Activated T-cell treated with anti-CD3 and anti-CD28 coated beads, Interleukin-2, amount 50 U/mL, for 48 hours (primary cell): ENCODE results near the gene SLC50A1.
A peak's percentile ranks its signal among the peaks of the same experiment; 100 is the strongest.
"Not testable (repeated sequence)": the region's sequence is repeated elsewhere in the genome, so short reads cannot be mapped to it uniquely, and the experiment has no call there.

Experiments used
- DNase-seq, 2 experiments: peaks; one replicate each; pipeline ENCODE4 v3.0.0-alpha.2; 2020

Gene SLC50A1

DNA sequence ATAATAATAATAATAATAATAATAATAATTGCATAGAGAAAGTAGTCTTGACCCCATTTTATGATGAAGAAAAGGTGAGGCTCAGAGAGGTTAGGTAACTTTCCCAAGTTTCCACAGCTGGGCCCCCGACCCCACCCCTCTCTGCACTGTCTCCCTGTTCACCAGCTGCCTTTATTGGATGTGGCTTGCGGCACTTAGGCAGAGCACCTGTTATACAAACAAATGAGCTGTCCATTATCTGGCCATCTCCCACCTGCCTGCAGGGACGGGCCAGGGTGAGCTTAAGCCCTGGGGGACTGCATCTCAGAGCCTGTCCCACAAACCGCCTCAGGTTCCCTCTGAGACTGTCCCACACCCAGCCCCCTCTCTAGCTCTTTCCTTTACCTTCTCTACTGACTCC is 18.0 kb upstream of the SLC50A1 start:
- DNase-seq, result no peak

DNA sequence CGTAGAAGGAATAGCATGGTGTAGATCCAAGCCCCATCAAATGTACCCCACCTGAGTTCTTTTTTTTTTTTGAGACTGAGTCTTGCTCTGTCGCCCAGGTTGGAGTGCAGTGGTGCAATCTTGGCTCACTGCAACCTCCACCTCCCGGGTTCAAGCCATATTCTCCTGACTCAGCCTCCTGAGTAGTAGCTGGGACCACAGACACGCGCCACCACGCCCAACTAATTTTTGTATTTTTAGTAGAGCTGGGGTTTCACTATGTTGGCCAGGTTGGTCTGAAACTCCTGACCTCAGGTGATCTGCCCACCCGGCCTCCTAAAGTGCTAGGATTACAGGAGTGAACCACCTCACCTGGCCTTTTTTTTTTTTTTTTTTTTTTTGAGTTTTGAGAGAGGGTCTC is 17.6 kb upstream of the SLC50A1 start:
- not testable (repeated sequence) for DNase-seq

DNA sequence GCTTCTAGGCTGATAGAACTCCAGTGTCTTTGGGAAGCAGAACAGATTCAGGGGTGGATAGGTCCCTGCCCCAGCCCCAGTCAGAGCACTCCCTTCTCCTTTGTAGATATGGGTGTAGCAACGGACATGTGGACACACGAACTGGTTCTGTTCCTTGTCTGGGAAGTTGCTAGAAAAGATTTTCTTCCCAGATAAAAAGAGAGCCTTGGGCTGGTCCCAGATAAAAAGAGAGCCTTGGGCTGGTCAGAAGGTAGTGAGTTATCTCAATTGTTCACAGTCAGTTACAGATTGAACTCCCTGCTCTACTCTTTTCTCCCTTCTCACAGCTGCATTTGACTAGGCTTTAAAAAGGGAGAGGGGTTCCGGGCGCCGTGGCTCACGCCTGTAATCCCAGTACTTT is 15.4 kb upstream of the SLC50A1 start:
- no peak for DNase-seq

DNA sequence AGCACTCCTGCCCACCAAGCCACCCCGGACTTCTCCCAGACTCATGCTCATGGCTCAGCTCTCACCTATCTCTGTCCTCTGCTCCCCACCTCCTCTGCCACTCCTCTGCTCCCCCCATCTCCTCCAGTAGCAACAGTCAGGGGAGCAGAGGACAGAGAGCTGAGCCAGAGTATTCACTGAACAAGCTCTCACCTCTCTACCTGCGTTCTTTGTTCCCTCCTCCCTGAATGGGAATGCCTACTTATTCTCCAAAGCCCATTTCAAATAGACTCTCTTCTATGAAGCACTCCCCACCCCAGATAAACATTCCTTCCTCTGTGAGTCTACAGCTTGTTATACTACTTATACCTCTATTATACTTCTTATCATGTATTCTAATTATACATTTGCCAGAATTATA is 14.4 kb upstream of the SLC50A1 start:
- DNase-seq, result no peak

DNA sequence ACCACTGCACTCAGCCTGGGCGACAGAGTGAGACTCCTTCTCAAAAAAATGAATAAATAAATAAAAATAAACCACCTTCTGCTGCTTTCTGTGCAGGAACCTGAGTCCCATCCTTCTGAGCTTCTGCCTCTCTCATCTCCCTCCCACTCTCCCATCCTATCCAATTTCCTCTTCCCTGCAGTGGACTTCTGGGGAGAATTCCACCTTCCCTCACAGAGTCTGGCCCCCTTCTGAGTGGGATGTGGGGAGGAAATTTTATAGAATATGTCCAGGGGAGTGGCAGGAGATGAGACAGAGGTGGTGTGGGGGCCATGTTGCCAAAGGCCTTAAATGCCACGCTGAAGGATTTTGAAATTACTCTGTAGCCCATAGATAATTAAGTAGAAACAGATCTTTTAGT is 13.3 kb upstream of the SLC50A1 start:
- no peak for DNase-seq

DNA sequence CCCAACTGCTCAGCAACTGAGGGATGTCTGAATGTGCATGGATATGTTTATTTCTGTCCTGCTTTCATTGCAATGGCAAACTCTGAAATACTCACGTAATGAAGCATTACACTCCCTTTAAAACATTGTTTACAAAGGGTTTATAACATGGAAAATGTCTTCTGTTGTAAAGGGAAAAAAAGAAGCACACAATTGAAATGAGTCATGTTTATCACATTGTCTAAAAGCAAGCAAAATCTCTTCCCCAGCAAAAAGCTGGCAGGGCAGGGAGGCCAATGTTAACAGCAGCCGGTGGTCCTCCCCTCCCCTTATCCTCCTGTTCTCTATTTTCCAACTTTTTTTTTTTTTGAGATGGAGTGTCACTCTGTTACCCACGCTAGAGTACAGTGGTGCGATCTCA is 11.9 kb upstream of the SLC50A1 start:
- no peak for DNase-seq

DNA sequence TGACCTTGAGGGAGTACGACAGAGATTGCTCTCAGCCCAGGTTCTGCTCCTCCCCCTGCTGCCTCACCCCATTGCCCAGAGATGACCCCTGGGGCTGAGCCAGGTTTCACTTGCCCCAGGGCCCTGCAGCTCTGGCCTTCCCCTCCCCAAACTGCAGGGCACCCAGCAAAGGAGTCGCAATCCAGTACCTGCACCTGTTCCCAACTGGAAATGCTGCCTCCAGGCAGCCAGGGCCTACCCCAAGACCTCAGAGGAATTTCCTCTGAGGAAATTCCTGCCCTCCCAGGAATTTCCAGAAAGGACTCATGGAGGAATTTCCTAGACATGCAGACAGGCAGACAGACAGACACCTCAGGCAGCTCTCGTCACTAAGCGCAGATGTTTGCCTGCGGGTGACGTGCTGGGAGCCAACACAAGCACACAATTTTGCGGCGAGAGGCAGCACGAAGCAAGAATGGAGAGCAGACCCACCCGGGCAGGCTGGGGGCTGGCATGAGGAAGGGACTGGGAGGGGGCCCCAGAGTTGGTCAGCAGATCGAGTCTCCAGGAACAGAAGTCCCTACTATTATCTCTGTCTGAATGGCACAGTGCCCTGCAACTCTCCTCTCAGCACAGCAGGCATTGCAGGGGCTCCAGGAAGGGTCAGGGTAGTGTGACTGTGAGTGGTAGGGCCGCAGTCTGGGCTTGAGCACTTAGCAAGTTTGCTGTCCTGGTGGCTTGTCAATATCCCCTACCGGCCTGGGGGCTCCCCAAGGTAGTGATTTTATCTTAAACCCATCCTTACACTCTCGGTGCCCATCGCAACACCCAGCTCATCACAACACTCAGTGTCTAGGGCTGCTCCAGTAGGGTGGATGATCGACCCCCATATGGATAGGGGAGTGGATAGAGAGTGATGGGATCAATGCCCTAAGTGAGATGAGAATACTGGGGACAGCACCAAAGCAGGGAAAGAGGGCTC is 10.9 kb upstream of the SLC50A1 start:
- no peak for DNase-seq

DNA sequence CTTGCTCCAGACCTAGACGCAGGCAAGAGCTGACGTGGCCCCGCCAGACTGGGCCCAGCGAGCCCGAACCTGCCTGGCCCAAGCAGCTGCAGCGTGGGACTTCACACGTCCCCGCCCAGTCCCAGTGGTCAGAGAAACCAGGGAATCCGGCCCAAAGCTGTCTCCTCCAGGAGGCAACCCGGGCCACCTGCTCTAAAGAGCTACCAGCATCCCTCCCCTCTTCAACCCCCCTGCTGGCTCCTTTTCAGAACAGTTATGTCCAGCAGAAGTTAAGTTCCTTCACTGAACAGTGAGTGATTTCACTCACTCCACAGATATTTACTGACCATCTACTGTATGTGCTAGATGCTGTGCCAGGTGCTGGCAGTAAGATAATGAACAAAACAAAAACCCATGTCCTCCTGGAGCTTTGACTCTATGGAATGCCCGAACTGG is 10.1 kb upstream of the SLC50A1 start:
- DNase-seq, result no peak

DNA sequence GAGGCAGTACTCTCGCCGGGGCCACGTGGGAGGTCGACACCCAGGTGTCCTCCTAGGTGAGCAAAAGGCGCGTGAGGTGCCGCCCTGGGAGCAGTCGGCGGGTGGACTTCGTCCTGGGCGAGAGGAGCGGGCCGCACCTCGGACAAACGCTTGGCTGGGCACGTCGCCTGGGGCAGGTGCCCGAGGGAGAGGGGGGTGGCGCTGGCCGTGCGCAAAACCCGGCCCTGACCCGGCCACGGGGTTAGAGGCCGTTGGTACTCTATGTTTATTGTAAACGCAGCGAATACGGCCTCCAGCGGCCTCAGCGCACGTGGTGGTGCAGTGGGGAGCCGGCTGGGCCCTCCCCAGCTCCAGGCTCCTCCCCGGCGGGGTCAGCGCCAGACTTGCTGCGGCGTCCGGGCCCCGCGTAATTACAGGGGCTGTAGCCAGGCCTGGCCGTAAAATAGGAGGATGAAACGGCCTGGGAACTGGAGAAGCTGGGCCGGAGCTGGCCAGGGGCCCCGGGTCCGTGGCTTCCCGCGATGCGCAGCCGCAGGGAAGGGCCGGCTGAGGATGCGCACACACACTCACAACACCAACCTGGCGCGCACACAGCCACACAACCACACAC is 9.6 kb upstream of the SLC50A1 start:
- DNase-seq, result no peak

DNA sequence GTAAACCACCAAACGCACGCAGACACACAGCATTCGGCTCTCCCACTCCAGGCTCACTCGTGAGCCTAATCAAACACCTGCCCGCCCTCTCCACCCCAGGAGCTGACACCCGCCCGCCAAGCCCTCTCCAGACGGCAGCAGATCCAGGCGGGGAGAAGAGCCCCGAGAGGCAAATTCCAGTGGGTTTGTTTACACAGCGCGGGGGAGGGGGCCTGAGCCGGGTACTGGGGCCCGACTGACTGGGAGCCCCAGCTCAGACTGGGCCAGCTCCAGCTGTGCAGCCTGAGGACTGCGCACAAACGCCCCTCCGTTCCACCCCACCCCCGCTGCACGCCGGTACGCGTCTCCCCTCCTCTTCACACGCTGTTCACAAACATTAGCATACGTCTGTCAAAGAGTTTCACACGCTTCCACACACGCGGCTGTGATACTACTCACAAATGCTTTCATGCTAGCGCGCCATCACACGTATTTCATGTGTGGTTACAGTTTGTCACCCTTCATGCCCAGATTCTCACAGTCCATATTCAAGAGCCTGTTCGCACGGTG is 9.0 kb upstream of the SLC50A1 start:
- peak in 1 of 2 experiments; percentile 46 for DNase-seq

DNA sequence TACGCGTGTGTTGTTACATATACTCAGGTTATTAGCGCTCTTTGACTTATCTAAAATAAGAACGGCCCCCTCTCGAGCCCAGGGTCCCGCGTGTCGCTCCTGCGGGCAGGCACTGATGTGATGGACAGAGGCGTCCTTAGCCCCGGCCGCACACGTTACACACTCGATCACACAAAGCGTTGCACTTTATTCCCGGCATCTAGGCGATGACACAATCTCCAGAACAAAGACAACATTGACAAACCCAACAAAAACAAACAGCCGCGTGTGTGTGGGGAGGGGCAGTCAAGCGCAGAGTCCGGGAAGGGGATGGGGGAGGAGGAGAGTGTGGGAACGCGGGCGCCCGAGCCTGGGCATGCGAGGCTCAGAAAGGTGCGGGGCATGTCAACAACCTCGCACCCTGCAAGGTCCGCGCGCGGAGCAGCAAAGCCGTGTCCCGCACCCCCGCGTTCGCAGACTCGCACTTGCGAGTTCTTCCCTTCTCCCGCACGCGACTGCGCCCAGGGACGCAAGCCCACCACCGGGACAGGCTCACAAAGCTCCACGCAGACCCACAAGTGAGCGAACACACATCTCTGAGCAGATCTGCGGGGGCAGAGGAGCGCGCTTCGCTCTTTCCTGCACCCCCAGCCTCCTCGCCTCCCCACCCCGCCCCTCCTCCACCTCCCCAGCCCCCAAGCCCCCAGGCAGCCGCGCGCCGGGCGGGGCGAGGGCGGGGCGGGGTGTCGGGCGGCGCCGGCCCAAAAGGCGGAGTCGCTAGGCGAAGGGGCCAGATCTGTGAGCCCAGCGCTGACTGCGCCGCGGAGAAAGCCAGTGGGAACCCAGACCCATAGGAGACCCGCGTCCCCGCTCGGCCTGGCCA is 8.3 kb upstream of the SLC50A1 start, which contains the start of gene EFNA1:
Gene EFNA1 (plus strand): TSS at position 772 of the 862 bp plus-strand sequence. CDS start 102 bp downstream, outside the sequence.
- DNase-seq, result peak; percentile 57 to 64

DNA sequence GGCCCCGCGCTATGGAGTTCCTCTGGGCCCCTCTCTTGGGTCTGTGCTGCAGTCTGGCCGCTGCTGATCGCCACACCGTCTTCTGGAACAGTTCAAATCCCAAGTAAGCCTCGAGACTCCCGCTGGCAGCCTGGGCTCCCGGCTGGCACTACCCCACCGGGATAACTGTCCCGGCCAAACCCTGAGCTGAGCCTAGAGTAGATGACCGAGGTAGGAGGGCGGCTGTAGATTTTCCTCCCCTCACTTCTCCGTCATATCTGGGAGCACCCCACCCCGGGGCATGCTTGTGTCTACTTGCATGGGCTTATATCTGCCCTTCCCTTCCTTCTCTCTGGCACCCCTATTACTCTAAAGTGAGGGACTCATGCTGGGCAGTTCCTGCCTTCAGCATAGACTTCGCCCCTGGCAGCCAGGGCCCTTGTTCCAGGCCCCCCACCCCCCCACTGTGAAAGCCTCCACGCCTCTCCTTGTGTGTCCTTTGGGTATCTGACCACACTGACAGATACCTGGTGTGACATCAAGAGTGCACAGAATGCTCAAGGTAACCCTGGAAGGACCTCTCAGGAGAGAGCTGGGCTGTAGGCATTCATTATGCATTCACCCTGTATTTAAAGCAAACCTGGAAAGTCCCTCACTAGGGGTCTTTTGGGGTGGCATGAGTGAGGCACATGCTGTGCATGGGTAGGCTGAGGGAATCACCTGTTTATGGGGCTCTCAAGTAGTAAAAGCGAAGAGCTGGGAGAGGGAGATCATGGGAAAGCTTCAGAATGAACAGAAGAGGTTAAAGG is 7.5 kb upstream of the SLC50A1 start:
- peak in 1 of 2 experiments; percentile 31 for DNase-seq

DNA sequence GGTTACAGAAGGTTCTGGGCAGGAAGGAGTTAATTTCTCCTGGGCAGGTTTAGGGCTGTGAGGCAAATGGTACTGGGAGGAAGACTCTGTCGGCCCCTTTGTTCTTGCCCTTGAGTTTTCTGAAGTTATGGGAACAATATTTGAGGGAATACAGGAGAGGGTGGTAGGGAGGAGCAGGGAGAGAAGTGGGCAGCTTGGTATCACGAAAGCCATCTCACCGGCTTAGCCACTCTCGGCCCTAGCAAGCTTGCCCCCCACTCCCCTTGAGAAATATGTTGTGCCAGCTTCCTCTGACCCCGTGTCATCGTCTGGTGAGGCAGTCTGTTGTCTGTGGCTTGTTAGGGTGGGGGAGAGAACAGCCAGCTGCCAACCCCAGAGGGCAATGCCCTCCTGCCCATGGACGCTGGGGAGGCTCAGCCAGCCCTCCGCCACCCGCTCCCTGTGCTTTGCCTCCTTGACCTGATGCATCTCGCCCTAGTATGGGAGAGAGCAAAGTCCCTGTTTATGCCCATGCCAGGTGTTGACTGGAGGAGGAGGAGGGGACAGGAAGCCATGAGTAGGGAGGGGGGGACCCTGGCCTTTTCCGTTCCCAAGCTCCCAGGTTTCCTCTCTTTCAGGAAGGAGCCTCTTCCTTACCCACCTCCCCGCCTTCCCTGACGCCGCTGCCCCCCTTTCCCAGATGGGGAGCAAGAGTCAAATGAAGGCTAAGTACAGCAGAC is 6.7 kb upstream of the SLC50A1 start:
- peak in 1 of 2 experiments; percentile 24 for DNase-seq

DNA sequence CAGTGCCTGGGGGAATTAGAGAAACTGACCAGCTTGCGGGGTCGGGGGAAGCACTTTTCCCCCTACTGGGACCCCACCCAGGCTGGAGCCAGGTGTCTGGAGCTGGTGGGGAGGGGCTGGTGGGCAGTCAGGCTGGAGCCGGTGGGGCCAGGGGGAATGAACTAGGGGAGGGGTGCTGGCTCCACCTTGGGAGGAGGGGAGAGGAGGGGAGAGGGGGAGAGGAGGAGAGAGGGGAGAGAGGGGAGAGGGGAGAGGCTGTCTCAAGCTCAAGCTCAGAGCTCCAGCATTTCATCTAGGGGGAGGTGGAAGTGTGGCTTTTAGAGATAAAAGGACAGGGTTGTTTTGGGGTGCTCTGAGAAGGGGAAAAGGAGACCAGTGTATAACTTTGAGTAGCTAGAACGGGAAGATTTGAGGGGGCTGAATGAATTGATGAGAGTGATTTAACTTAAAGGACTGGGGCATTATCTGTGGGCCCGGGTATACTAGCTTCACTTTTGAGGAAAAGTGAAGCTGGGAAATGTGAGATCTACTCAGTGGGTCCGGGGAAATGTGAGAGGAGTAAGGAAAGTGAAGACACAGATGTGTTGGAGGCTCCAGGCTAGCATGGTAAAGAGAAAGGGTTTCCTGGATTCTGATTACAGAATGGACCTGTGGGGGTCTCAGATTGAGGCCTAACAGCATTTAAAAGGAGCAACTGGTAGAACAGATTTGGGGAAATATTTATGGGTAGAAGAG is 5.2 kb upstream of the SLC50A1 start:
- no peak for DNase-seq

DNA sequence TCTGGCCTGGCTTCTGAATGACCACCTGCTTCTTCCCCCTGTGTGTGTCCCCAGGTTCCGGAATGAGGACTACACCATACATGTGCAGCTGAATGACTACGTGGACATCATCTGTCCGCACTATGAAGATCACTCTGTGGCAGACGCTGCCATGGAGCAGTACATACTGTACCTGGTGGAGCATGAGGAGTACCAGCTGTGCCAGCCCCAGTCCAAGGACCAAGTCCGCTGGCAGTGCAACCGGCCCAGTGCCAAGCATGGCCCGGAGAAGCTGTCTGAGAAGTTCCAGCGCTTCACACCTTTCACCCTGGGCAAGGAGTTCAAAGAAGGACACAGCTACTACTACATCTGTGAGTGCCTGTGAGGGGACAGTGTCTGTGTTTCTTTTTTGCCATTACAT is 4.4 kb upstream of the SLC50A1 start:
- no peak for DNase-seq

DNA sequence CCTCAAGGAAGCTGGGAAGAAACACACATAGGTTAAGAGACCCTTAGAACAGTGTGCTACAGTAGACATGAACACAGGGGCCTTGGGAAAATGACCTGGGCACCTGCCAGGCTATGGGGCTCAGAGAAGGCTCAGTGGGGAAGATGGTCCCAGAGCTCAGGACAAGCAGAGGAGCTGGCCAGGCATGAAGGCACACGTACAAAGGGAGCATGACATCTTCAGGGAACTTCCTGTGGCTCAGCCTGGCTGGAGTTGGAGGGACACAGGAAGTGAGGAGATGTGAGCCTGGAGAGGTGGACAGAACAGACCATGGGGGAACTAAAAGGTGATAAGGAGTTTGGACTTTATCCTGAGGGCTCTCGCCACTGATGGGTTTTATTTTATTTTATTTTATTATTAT is 3.8 kb upstream of the SLC50A1 start:
- DNase-seq, result no peak

DNA sequence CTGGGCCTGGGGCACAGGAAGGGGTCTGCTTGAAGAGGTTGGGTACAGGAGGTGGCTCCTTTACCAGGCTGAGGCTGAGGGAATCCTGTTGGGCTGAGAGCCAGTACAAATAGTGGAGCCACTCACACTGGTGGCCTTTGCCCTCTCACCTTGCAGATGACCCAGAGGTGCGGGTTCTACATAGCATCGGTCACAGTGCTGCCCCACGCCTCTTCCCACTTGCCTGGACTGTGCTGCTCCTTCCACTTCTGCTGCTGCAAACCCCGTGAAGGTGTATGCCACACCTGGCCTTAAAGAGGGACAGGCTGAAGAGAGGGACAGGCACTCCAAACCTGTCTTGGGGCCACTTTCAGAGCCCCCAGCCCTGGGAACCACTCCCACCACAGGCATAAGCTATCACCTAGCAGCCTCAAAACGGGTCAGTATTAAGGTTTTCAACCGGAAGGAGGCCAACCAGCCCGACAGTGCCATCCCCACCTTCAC is 1.8 kb upstream of the SLC50A1 start:
- DNase-seq, result no peak

DNA sequence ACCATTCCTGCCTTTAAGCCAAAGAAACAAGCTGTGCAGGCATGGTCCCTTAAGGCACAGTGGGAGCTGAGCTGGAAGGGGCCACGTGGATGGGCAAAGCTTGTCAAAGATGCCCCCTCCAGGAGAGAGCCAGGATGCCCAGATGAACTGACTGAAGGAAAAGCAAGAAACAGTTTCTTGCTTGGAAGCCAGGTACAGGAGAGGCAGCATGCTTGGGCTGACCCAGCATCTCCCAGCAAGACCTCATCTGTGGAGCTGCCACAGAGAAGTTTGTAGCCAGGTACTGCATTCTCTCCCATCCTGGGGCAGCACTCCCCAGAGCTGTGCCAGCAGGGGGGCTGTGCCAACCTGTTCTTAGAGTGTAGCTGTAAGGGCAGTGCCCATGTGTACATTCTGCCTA is 1.3 kb upstream of the SLC50A1 start:
- DNase-seq, result no peak

DNA sequence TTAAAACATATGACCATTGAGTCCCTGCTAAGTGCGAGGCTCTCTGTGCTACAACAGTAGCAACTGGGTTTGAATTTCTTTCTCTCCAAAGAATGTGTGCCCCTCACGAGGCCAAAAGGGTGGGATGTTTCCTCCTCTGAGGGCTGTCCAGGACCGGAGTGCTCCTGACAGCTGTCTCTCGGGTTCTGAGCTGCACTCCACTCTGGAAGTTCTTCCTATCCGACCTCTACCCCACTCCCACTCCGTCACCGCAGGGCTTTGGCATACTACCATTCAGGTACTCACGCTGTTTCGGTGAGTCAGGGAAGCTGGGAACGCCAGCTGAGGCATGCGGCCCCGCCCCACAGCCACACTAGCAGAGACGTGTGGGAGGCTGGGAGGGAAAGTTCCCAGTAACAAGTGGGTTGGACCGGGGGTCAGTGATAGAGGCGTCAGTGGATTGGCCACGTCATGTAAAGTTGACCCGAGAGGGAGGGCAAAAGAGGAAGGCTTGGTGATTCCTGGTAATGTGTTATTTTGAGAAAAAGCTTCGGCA is 705 bp upstream of the SLC50A1 start:
- DNase-seq, result peak; percentile 86 to 87

DNA sequence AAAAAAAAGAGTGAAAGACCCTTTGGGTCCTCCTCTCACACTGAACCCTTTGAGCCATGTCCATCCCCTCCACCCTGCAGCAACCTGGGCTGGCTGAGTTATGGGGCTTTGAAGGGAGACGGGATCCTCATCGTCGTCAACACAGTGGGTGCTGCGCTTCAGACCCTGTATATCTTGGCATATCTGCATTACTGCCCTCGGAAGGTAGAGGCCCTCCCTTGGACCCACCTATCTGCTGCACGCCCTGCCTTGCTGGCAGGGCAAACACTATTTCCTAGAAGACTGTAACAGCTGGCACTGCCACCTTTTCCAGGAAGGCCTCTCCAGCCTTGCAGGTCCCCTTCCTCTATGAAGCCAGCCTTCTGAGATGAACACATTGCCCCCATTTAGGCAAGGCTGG is 1.1 kb downstream of the SLC50A1 start:
- peak; percentile 44 to 49 for DNase-seq
